H1 (cell line): Measurements from ENCODE around the gene AP2A2.

Experiments used
- CBX8 ChIP-seq: fragments of 300-800, 300-1000 bp; sonication (generic); IDR thresholded peaks from 2 replicates; pipeline ENCODE4 v1.7.1; 2016; ENCODE audit warnings: low read depth, low read length, borderline replicate concordance
- CEBPB ChIP-seq: IDR thresholded peaks from 2 replicates; pipeline ENCODE4 v1.6.1; 2012; ENCODE audit warnings: low read depth, low read length
- CTCF ChIP-seq, 3 experiments: IDR thresholded peaks; 1 replicate in 2 of 3; 2 replicates in 1 of 3; pipeline versions ENCODE4 v1.5.1 to v1.6.1; 2011; ENCODE audit warnings: low read length in 3 of 3, mild to moderate bottlenecking in 3 of 3, inconsistent platforms in 2 of 3, low read depth in 1 of 3, moderate library complexity in 1 of 3; ENCODE audit not compliant: insufficient read depth in 1 of 3; ENCODE audit errors: control extremely low read depth in 1 of 3
- EP300 ChIP-seq, 2 experiments: IDR thresholded peaks; 1 replicate in 1 of 2; 2 replicates in 1 of 2; pipeline ENCODE4 v1.6.1; 2011 to 2012; ENCODE audit warnings: low read depth in 2 of 2, low read length in 2 of 2, mild to moderate bottlenecking in 2 of 2, borderline replicate concordance in 1 of 2, inconsistent platforms in 1 of 2, moderate library complexity in 1 of 2
- EZH2 ChIP-seq: fragments of 200-600 bp; sonication (generic); IDR thresholded peaks from 2 replicates; pipeline ENCODE4 v1.7.1; 2012; ENCODE audit warnings: low read depth, mild to moderate bottlenecking, moderate library complexity, low read length, inconsistent platforms; ENCODE audit not compliant: severe bottlenecking
- POLR2A ChIP-seq, 2 experiments: IDR thresholded peaks; 1 replicate in 1 of 2; 2 replicates in 1 of 2; pipeline ENCODE4 v1.6.1; 2011; ENCODE audit warnings: low read depth in 2 of 2, low read length in 2 of 2, mild to moderate bottlenecking in 2 of 2; ENCODE audit errors: control extremely low read depth in 1 of 2
- TAF1 ChIP-seq: IDR thresholded peaks from 2 replicates; pipeline ENCODE4 v1.6.1; 2011; ENCODE audit warnings: mild to moderate bottlenecking, low read depth, low read length

GRCh38 chr11:1047595-1048156, 122.0 kb downstream of the AP2A2 start:
- TF ChIP-seq CTCF (IDR thresholded peaks at IDR 0.05; ENCODE audit: control extremely low read depth in 1 of 3, insufficient read depth in 1 of 3, low read depth in 1 of 3, low read length in 3 of 3) (no peak), EP300 (IDR thresholded peaks at IDR 0.05; ENCODE audit: borderline replicate concordance in 1 of 2, low read depth in 2 of 2, low read length in 2 of 2) (no peak), CEBPB (no peak), EZH2 (no peak), TAF1 (no peak), POLR2A (IDR thresholded peaks at IDR 0.05; ENCODE audit: control extremely low read depth in 1 of 2, low read depth in 2 of 2, low read length in 2 of 2) (no peak), CBX8 (no peak)
